ENCODE results near the gene ROBO4.

DNA sequence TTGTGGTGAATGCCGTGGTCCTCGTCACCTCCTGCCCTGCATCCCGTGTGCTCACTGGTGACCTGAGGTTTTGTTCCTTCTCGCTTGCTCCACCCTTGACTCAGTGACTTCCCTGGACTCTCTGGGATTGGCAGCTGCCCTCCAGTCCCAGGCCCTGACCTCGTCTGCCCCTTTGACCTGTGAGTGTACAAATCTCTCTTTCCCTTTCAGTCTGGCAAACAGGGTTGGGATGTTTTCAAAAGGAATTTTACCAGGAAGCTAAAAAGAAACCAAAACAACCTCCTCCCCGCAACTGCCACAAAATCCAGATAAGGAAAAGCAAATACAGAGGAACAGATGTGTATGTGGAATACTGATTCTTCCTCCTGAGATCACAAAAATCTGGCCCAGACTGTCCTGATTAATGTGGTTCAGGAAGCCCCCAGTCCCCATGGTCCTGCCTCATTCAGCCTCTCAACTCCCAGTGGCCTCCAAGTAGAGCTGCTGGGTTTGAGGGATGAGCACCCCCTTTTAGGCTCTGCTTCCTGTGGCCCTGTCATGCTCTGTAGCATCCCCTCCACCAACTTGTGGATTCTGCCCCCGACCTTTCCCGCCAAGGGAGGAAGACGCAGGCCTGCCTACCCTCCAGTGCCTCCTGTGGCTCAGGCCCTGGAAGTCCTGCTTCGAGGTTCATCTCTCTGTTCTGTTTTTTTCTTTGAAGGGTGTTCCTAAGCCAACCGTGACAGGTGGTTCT is 15.2 kb downstream of the ROBO4 start:
- no peak for TF ChIP-seq CBX8 (IDR thresholded peaks at IDR 0.05)
- TF ChIP-seq, protein P1, sequence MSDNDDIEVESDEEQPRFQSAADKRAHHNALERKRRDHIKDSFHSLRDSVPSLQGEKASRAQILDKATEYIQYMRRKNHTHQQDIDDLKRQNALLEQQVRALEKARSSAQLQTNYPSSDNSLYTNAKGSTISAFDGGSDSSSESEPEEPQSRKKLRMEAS (IDR thresholded peaks at IDR 0.05), result no peak
- TF ChIP-seq POLR2A (IDR thresholded peaks at IDR 0.05; ENCODE audit: low read length), result no peak
- TF ChIP-seq, protein P2, sequence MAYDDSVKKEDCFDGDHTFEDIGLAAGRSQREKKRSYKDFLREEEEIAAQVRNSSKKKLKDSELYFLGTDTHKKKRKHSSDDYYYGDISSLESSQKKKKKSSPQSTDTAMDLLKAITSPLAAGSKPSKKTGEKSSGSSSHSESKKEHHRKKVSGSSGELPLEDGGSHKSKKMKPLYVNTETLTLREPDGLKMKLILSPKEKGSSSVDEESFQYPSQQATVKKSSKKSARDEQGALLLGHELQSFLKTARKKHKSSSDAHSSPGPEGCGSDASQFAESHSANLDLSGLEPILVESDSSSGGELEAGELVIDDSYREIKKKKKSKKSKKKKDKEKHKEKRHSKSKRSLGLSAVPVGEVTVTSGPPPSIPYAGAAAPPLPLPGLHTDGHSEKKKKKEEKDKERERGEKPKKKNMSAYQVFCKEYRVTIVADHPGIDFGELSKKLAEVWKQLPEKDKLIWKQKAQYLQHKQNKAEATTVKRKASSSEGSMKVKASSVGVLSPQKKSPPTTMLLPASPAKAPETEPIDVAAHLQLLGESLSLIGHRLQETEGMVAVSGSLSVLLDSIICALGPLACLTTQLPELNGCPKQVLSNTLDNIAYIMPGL (CRISPR knock-in tag; IDR thresholded peaks at IDR 0.05; ENCODE audit: borderline replicate concordance), result no peak
